GM23338 (cell line): ENCODE measurements around the gene PDE4B. TPM values are rescaled to one million over a fixed set of nuclear protein-coding genes. Genes with fewer than 3 reads are reported as not detected.

Experiments
- ATAC-seq: fragments of 200-7000 bp; cut with Tn5 transposase; 3 replicates; pipeline ENCODE4 v1.9.1; 2020
- DNase-seq: peaks from one replicate; pipeline ENCODE4 v3.0.0-alpha.2; 2015; ENCODE audit warnings: low spot score
- H2AFZ ChIP-seq: fragments of 200-600 bp; sonication (generic); 2 replicates; pipeline ENCODE4 v1.8.0; 2016; ENCODE audit warnings: antibody characterized with exemption, mild to moderate bottlenecking, moderate library complexity
- H3F3A ChIP-seq: fragments of 200-600 bp; sonication (generic); replicated peaks from 2 replicates; pipeline ENCODE4 v1.8.0; 2017; ENCODE audit warnings: antibody characterized with exemption, mixed run types, low read depth
- H3K27ac ChIP-seq: fragments of 200-600 bp; sonication (generic); 2 replicates; pipeline ENCODE4 v1.6.1; 2016; ENCODE audit warnings: low read depth
- H3K27me3 ChIP-seq: fragments of 200-600 bp; sonication (generic); 2 replicates; pipeline ENCODE4 v1.8.0; 2016; ENCODE audit warnings: mild to moderate bottlenecking, mixed run types, moderate library complexity; ENCODE audit not compliant: insufficient read depth
- H3K36me3 ChIP-seq: fragments of 200-600 bp; sonication (generic); 2 replicates; pipeline ENCODE4 v1.8.0; 2016; ENCODE audit warnings: mild to moderate bottlenecking; ENCODE audit not compliant: insufficient read depth
- H3K4me1 ChIP-seq: fragments of 200-600 bp; sonication (generic); 2 replicates; pipeline ENCODE4 v1.8.0; 2016; ENCODE audit warnings: mild to moderate bottlenecking, moderate library complexity; ENCODE audit not compliant: insufficient read depth
- H3K4me2 ChIP-seq: fragments of 200-600 bp; sonication (generic); 2 replicates; pipeline ENCODE4 v1.7.1; 2017; ENCODE audit warnings: mixed run types
- H3K4me3 ChIP-seq: fragments of 200-600 bp; sonication (generic); 2 replicates; pipeline ENCODE4 v1.6.1; 2016; ENCODE audit warnings: mixed run types
- H3K79me2 ChIP-seq: fragments of 200-600 bp; sonication (generic); replicated peaks from 2 replicates; pipeline ENCODE4 v1.8.0; 2017; ENCODE audit warnings: mild to moderate bottlenecking; ENCODE audit not compliant: insufficient read depth
- H3K9me2 ChIP-seq: fragments of 200-600 bp; sonication (generic); 2 replicates; pipeline ENCODE4 v1.8.0; 2017; ENCODE audit not compliant: insufficient read depth
- H4K20me1 ChIP-seq: fragments of 200-600 bp; sonication (generic); replicated peaks from 2 replicates; pipeline ENCODE4 v1.8.0; 2017; ENCODE audit warnings: mild to moderate bottlenecking; ENCODE audit not compliant: insufficient read depth
- H3K27ac Mint-ChIP-seq: 2 replicates; pipeline ENCODE4 v1.8.0; 2020; ENCODE audit warnings: inconsistent platforms, mild to moderate bottlenecking, moderate library complexity, mixed read lengths
- H3K27me3 Mint-ChIP-seq: 3 replicates; pipeline ENCODE4 v1.8.0; 2022; ENCODE audit warnings: low read depth, mild to moderate bottlenecking, moderate library complexity, mixed read lengths, inconsistent platforms; ENCODE audit not compliant: insufficient read depth, poor library complexity
- H3K36me3 Mint-ChIP-seq: 3 replicates; pipeline ENCODE4 v1.8.0; 2021; ENCODE audit warnings: low read depth, mild to moderate bottlenecking, inconsistent platforms, moderate library complexity, mixed read lengths
- H3K4me1 Mint-ChIP-seq: 3 replicates; pipeline ENCODE4 v1.8.0; 2020; ENCODE audit warnings: mild to moderate bottlenecking, inconsistent platforms, mixed read lengths
- H3K4me3 Mint-ChIP-seq: 3 replicates; pipeline ENCODE4 v1.8.0; 2021; ENCODE audit warnings: moderate library complexity, mild to moderate bottlenecking, inconsistent platforms, mixed read lengths
- H3K9me3 Mint-ChIP-seq: 3 replicates; pipeline ENCODE4 v1.8.0; 2020; ENCODE audit warnings: moderate library complexity, mild to moderate bottlenecking, inconsistent platforms, mixed read lengths
- CREB1 ChIP-seq: fragments of 250-450 bp; sonication (Bioruptor Pico); IDR thresholded peaks from 2 replicates; pipeline ENCODE4 v1.5.0; 2020; ENCODE audit warnings: low read depth, mild to moderate bottlenecking, moderate library complexity
- EZH2 ChIP-seq: fragments of 200-600 bp; sonication (generic); IDR thresholded peaks from one replicate; pipeline ENCODE4 v1.8.0; 2017; ENCODE audit warnings: antibody characterized with exemption, mild to moderate bottlenecking, low read depth; ENCODE audit not compliant: unreplicated experiment
- EZH2phosphoT487 ChIP-seq: fragments of 200-600 bp; sonication (generic); IDR thresholded peaks from one replicate; pipeline ENCODE4 v1.8.1; 2018; ENCODE audit warnings: antibody characterized with exemption; ENCODE audit not compliant: unreplicated experiment
- JUNB ChIP-seq: IDR thresholded peaks from one replicate; pipeline ENCODE4 v1.6.1; 2016; ENCODE audit warnings: antibody characterized with exemption; ENCODE audit not compliant: unreplicated experiment
- NANOG ChIP-seq: IDR thresholded peaks from 2 replicates; pipeline ENCODE4 v1.6.1; 2016; ENCODE audit warnings: antibody characterized with exemption, borderline replicate concordance
- POLR2AphosphoS5 ChIP-seq: IDR thresholded peaks from 2 replicates; pipeline ENCODE4 v1.6.1; 2016; ENCODE audit warnings: antibody characterized with exemption, low read depth
- STAT1 ChIP-seq: IDR thresholded peaks from one replicate; pipeline ENCODE4 v1.6.1; 2016; ENCODE audit warnings: antibody characterized with exemption; ENCODE audit not compliant: unreplicated experiment
- ZNF114 ChIP-seq: fragments of 250-450 bp; sonication (Bioruptor Pico); IDR thresholded peaks from 2 replicates; pipeline ENCODE4 v1.5.0; 2020; ENCODE audit warnings: mild to moderate bottlenecking, moderate library complexity
- ZNF331 ChIP-seq: fragments of 250-450 bp; sonication (Bioruptor Pico); IDR thresholded peaks from 2 replicates; pipeline ENCODE4 v1.5.0; 2020; ENCODE audit warnings: low read depth, mild to moderate bottlenecking, moderate library complexity
- polyA plus RNA-seq: library from polyadenylated mRNA; unstranded; fragments of >200 nt; fragmentation: Nextera tagmentation; extraction: Ambion mirVana; gene quantifications from 2 replicates; pipeline ENCODE4 v1.2.1, GENCODE V29; 2016
- total RNA-seq: library from RNA; depleted of rRNA; stranded (reverse); fragments of >200 nt; shearing (Covaris generic); gene quantifications from 2 replicates; pipeline ENCODE4 v1.2.3, GENCODE V29; 2014
- TF ChIP-seq, protein P1 (sequence below), 2 experiments: fragments of 200-600 bp in 1 of 2; sonication (generic) in 1 of 2; conservative IDR thresholded peaks; 2 replicates each; pipeline versions ENCODE4 v1.5.1 to v1.6.1; 2016 to 2017; ENCODE audit warnings: antibody characterized with exemption in 2 of 2, low read depth in 2 of 2, mild to moderate bottlenecking in 2 of 2, moderate library complexity in 1 of 2
- TF ChIP-seq, protein P2 (sequence below): fragments of 250-450 bp; sonication (Bioruptor Pico); IDR thresholded peaks from 2 replicates; pipeline ENCODE4 v1.5.0; 2020; ENCODE audit warnings: mild to moderate bottlenecking, moderate library complexity
- TF ChIP-seq, protein P3 (sequence below): IDR thresholded peaks from one replicate; pipeline ENCODE4 v1.6.1; 2018; ENCODE audit warnings: antibody characterized with exemption; ENCODE audit not compliant: unreplicated experiment
- TF ChIP-seq, protein P4 (sequence below): IDR thresholded peaks from 2 replicates; pipeline ENCODE4 v1.6.1; 2016; ENCODE audit warnings: antibody characterized with exemption

Gene PDE4B
- total and polyA plus RNA-seq, 2 experiments from 2014 or later = 14.0 to 25.6 TPM

DNA sequence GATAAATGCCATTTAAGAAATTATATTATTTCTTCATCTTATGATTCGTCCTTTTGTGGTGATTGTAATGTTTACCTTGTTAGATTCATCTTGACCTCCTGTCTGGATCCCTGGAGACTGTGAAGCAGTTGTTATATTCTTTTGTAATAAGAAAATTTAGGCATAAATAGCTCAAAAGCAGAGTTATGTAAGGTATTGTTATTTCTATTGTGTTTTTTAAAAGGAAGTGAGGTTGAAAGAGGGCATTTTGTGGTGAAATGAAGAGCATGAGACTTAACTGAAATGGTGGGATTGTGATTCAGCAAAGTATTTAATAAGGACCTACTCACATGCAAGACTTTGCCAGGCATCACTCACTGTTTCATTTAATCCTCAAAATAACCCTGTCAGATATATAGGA lies 104.0 kb downstream of the PDE4B start:
- Histone ChIP-seq H3K4me3 (no peak overlapping the region), H3K79me2 (no peaks in the 10 kb centered on the region), H3K4me1 (no peaks in the 10 kb centered on the region), H3K36me3 (no peaks in the 10 kb centered on the region), H4K20me1 (no peaks in the 10 kb centered on the region), H2AFZ (no peak overlapping the region), H3K4me2 (no peak overlapping the region), H3K9me2 (no peaks in the 10 kb centered on the region), H3K27me3 (no peaks in the 10 kb centered on the region), H3K27ac (no peak overlapping the region), H3F3A (no peaks in the 10 kb centered on the region)
- no peak overlapping the region for H3K27ac Mint-ChIP-seq
- H3K4me3 Mint-ChIP-seq = no peak overlapping the region
- no peaks in the 10 kb centered on the region for H3K27me3 Mint-ChIP-seq
- TF ChIP-seq CREB1 (CRISPR knock-in tag) (no peak), ZNF114 (no peak), EZH2 (no peak), EZH2phosphoT487 (no peak), STAT1 (no peak), JUNB (no peak), POLR2AphosphoS5 (no peak), NANOG (no peak), ZNF331 (CRISPR knock-in tag) (no peak)
- TF ChIP-seq, protein P1, sequence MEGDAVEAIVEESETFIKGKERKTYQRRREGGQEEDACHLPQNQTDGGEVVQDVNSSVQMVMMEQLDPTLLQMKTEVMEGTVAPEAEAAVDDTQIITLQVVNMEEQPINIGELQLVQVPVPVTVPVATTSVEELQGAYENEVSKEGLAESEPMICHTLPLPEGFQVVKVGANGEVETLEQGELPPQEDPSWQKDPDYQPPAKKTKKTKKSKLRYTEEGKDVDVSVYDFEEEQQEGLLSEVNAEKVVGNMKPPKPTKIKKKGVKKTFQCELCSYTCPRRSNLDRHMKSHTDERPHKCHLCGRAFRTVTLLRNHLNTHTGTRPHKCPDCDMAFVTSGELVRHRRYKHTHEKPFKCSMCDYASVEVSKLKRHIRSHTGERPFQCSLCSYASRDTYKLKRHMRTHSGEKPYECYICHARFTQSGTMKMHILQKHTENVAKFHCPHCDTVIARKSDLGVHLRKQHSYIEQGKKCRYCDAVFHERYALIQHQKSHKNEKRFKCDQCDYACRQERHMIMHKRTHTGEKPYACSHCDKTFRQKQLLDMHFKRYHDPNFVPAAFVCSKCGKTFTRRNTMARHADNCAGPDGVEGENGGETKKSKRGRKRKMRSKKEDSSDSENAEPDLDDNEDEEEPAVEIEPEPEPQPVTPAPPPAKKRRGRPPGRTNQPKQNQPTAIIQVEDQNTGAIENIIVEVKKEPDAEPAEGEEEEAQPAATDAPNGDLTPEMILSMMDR (conservative IDR thresholded peaks at IDR 0.05; ENCODE audit: low read depth in 2 of 2) = no peak
- TF ChIP-seq, protein P2, sequence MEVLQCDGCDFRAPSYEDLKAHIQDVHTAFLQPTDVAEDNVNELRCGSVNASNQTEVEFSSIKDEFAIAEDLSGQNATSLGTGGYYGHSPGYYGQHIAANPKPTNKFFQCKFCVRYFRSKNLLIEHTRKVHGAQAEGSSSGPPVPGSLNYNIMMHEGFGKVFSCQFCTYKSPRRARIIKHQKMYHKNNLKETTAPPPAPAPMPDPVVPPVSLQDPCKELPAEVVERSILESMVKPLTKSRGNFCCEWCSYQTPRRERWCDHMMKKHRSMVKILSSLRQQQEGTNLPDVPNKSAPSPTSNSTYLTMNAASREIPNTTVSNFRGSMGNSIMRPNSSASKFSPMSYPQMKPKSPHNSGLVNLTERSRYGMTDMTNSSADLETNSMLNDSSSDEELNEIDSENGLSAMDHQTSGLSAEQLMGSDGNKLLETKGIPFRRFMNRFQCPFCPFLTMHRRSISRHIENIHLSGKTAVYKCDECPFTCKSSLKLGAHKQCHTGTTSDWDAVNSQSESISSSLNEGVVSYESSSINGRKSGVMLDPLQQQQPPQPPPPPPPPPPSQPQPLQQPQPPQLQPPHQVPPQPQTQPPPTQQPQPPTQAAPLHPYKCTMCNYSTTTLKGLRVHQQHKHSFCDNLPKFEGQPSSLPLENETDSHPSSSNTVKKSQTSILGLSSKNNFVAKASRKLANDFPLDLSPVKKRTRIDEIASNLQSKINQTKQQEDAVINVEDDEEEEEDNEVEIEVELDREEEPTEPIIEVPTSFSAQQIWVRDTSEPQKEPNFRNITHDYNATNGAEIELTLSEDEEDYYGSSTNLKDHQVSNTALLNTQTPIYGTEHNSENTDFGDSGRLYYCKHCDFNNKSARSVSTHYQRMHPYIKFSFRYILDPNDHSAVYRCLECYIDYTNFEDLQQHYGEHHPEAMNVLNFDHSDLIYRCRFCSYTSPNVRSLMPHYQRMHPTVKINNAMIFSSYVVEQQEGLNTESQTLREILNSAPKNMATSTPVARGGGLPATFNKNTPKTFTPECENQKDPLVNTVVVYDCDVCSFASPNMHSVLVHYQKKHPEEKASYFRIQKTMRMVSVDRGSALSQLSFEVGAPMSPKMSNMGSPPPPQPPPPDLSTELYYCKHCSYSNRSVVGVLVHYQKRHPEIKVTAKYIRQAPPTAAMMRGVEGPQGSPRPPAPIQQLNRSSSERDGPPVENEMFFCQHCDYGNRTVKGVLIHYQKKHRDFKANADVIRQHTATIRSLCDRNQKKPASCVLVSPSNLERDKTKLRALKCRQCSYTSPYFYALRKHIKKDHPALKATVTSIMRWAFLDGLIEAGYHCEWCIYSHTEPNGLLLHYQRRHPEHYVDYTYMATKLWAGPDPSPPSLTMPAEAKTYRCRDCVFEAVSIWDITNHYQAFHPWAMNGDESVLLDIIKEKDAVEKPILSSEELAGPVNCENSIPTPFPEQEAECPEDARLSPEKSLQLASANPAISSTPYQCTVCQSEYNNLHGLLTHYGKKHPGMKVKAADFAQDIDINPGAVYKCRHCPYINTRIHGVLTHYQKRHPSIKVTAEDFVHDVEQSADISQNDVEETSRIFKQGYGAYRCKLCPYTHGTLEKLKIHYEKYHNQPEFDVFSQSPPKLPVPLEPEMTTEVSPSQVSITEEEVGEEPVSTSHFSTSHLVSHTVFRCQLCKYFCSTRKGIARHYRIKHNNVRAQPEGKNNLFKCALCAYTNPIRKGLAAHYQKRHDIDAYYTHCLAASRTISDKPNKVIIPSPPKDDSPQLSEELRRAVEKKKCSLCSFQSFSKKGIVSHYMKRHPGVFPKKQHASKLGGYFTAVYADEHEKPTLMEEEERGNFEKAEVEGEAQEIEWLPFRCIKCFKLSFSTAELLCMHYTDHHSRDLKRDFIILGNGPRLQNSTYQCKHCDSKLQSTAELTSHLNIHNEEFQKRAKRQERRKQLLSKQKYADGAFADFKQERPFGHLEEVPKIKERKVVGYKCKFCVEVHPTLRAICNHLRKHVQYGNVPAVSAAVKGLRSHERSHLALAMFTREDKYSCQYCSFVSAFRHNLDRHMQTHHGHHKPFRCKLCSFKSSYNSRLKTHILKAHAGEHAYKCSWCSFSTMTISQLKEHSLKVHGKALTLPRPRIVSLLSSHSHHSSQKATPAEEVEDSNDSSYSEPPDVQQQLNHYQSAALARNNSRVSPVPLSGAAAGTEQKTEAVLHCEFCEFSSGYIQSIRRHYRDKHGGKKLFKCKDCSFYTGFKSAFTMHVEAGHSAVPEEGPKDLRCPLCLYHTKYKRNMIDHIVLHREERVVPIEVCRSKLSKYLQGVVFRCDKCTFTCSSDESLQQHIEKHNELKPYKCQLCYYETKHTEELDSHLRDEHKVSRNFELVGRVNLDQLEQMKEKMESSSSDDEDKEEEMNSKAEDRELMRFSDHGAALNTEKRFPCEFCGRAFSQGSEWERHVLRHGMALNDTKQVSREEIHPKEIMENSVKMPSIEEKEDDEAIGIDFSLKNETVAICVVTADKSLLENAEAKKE (CRISPR knock-in tag) = no peak
- TF ChIP-seq, protein P3, sequence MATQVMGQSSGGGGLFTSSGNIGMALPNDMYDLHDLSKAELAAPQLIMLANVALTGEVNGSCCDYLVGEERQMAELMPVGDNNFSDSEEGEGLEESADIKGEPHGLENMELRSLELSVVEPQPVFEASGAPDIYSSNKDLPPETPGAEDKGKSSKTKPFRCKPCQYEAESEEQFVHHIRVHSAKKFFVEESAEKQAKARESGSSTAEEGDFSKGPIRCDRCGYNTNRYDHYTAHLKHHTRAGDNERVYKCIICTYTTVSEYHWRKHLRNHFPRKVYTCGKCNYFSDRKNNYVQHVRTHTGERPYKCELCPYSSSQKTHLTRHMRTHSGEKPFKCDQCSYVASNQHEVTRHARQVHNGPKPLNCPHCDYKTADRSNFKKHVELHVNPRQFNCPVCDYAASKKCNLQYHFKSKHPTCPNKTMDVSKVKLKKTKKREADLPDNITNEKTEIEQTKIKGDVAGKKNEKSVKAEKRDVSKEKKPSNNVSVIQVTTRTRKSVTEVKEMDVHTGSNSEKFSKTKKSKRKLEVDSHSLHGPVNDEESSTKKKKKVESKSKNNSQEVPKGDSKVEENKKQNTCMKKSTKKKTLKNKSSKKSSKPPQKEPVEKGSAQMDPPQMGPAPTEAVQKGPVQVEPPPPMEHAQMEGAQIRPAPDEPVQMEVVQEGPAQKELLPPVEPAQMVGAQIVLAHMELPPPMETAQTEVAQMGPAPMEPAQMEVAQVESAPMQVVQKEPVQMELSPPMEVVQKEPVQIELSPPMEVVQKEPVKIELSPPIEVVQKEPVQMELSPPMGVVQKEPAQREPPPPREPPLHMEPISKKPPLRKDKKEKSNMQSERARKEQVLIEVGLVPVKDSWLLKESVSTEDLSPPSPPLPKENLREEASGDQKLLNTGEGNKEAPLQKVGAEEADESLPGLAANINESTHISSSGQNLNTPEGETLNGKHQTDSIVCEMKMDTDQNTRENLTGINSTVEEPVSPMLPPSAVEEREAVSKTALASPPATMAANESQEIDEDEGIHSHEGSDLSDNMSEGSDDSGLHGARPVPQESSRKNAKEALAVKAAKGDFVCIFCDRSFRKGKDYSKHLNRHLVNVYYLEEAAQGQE = no peak
- TF ChIP-seq, protein P4, sequence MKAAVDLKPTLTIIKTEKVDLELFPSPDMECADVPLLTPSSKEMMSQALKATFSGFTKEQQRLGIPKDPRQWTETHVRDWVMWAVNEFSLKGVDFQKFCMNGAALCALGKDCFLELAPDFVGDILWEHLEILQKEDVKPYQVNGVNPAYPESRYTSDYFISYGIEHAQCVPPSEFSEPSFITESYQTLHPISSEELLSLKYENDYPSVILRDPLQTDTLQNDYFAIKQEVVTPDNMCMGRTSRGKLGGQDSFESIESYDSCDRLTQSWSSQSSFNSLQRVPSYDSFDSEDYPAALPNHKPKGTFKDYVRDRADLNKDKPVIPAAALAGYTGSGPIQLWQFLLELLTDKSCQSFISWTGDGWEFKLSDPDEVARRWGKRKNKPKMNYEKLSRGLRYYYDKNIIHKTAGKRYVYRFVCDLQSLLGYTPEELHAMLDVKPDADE = no peak
- no peaks in the 10 kb centered on the region for H3K4me1 Mint-ChIP-seq
- peaks cover 6% of the 10 kb centered on the region; the same call in 2 of the 3 replicates for H3K9me3 Mint-ChIP-seq
- H3K36me3 Mint-ChIP-seq = no peaks in the 10 kb centered on the region; the same call in 2 of the 3 replicates
- DNase-seq (no peak), ATAC-seq (no peak)
